ENCODE data around the gene RPS19BP1. TPM values are rescaled to one million over a fixed set of nuclear protein-coding genes. Genes with fewer than 3 reads are reported as not detected.

RPS19BP1 gene
- total and polyA plus RNA-seq, 2 of the 8 experiments (the other 6 are each of a cell fraction or from before 2014, with no cell fraction given): 77.9 to 97.9 TPM

DNA sequence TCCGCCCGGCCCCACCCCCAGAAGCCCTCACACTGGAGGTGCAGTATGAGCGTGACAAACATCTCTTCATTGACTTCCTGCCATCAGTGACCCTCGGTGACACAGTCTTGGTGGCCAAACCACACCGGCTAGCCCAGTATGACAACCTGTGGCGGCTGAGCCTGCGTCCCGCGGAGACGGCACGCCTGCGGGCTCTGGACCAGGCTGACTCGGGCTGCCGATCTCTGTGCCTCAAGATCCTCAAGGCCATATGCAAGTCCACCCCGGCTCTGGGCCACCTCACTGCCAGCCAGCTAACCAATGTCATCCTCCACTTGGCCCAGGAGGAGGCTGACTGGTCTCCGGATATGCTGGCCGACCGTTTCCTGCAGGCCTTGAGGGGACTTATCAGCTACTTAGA lies 18.8 kb downstream of the RPS19BP1 start:
- no peak overlapping the region for H3K4me2 ChIP-seq (ENCODE audit: insufficient read depth in 1 of 2, low read depth in 2 of 2, low read length in 2 of 2)
- H2BK120ac ChIP-seq (replicated peaks; ENCODE audit: low read depth, low read length): no peak overlapping the region
- H4K91ac ChIP-seq (replicated peaks; ENCODE audit: insufficient read length, low read length): no peak overlapping the region
- H3K23me2 ChIP-seq (ENCODE audit: low read depth, low read length): no peaks in the 10 kb centered on the region; the same call in 1 of the 2 replicates
- H3K4me3 ChIP-seq (ENCODE audit: extremely low read depth in 1 of 4, insufficient read depth in 2 of 4, low read depth in 3 of 4, low read length in 4 of 4): no peak overlapping the region
- peaks cover 20 to 47% (median 39%) of the 10 kb centered on the region in 4 experiments for H3K36me3 ChIP-seq (ENCODE audit: control insufficient read depth in 2 of 4, insufficient read depth in 4 of 4, low read length in 3 of 4)
- FAIRE-seq (no peak), DNase-seq (ENCODE audit: low read depth in 1 of 2, low spot score in 2 of 2) (no peak)
- TF ChIP-seq EZH2 (IDR thresholded peaks at IDR 0.05; ENCODE audit: low read depth, low read length, severe bottlenecking): peak; percentile 31
- TF ChIP-seq TAF1 (IDR thresholded peaks at IDR 0.05; ENCODE audit: low read depth, low read length): no peak
- no peak overlapping the region for H2BK20ac ChIP-seq (ENCODE audit: low read length)
- no peak overlapping the region for H2BK12ac ChIP-seq (ENCODE audit: low read depth, low read length)
- H4K5ac ChIP-seq (ENCODE audit: insufficient read length, low read depth, low read length): no peak overlapping the region
- no peak overlapping the region for H3K56ac ChIP-seq (replicated peaks; ENCODE audit: insufficient read length, low read depth, low read length)
- H2BK15ac ChIP-seq (ENCODE audit: low read length): no peak overlapping the region
- no peak overlapping the region for H3K27ac ChIP-seq (ENCODE audit: low read depth, low read length)
- ChIA-PET CTCF (ENCODE audit: partially characterized antibody) (interaction anchor here (0.9 to 10.1 kb wide), 26 partner anchors 13 to 380 kb away, joined by 3 to 278 read pairs (median 4); partner anchors contain the start of genes MIEF1 and SYNGR1), POLR2A (ENCODE audit: partially characterized antibody) (interaction anchor here (1.0 to 6.0 kb wide), 6 partner anchors 9 to 194 kb away, joined by 3 to 72 read pairs (median 5); partner anchors contain the start of genes RPL3 and RPS19BP1)
- H3K18ac ChIP-seq (ENCODE audit: extremely low read depth, low read length): no peak overlapping the region
- no peak overlapping the region for H3K23ac ChIP-seq (ENCODE audit: insufficient read length)
- no peak overlapping the region; the same call in 1 of the 2 replicates for H4K8ac ChIP-seq (ENCODE audit: extremely low read depth, insufficient read depth, low read length)
- H3K79me2 ChIP-seq (ENCODE audit: control insufficient read depth in 1 of 2, insufficient read depth in 2 of 2, low read length in 2 of 2): no peaks in the 10 kb centered on the region
- no peak overlapping the region for H2BK5ac ChIP-seq (ENCODE audit: low read depth, low read length)
- H3K9ac ChIP-seq (replicated peaks in 1 of 4; ENCODE audit: extremely low read depth in 1 of 4, low read depth in 3 of 4, low read length in 3 of 4): no peak overlapping the region
- H2AK5ac ChIP-seq (ENCODE audit: low read depth, low read length): no peak overlapping the region
- peaks cover 24 to 59% (median 54%) of the 10 kb centered on the region in 4 experiments for H3K27me3 ChIP-seq (replicated peaks in 1 of 4; ENCODE audit: control insufficient read depth in 3 of 4, extremely low read depth in 1 of 4, insufficient read depth in 3 of 4, low read length in 3 of 4)
- H4K20me1 ChIP-seq (replicated peaks in 1 of 2; ENCODE audit: control insufficient read depth in 1 of 2, insufficient read depth in 2 of 2, low read length in 2 of 2): peaks cover 43 to 53% of the 10 kb centered on the region in 2 experiments
- peaks cover 5% of the 10 kb centered on the region for H3K79me1 ChIP-seq (ENCODE audit: low read depth, low read length)
- peaks cover 0 to 3% (median under 1%) of the 10 kb centered on the region in 4 experiments; a peak in 2 of 7 replicates for H3K4me1 ChIP-seq (replicated peaks in 1 of 4; ENCODE audit: control insufficient read depth in 3 of 4, insufficient read depth in 4 of 4, low read length in 3 of 4)
- WGBS, 2 experiments (ENCODE audit: extremely low coverage in 1 of 2, insufficient coverage in 1 of 2, insufficient read length in 1 of 2, insufficient replicate concordance in 2 of 2, low coverage in 1 of 2, low lambda C conversion rate in 2 of 2, missing lambda C conversion rate in 1 of 2): 95% methylated on average over 18 of the region's 18 CpGs; no CpG with 5 or more reads in 1 of the 2 experiments
- no peak overlapping the region for H3K4ac ChIP-seq (replicated peaks; ENCODE audit: insufficient read length, low read depth, low read length)
- H3K14ac ChIP-seq (ENCODE audit: insufficient read length): no peak overlapping the region
- no peaks in the 10 kb centered on the region for H3K9me3 ChIP-seq (ENCODE audit: insufficient read depth in 2 of 2, low read depth in 1 of 2, low read length in 1 of 2)
- no peak overlapping the region for H2AFZ ChIP-seq (ENCODE audit: low read length)
